BJ (cell line): ENCODE measurements around the gene BEAN1. TPM values are rescaled to one million over a fixed set of nuclear protein-coding genes. Genes with fewer than 3 reads are reported as not detected.

Source experiments
- CTCF ChIA-PET: fragments of 350-600 bp; formaldehyde crosslinking; extraction: SDS; loops from one replicate; lab custom pipeline; 2021; ENCODE audit warnings: antibody characterized with exemption, inconsistent platforms; lab: Yijun Ruan, JAX
- POLR2A ChIA-PET: fragments of 300-600 bp; sonication (Branson Sonifier 250); formaldehyde crosslinking; extraction: SDS; loops from one replicate; lab custom pipeline; 2021; ENCODE audit warnings: antibody characterized with exemption; lab: Charles Lee
- DNase-seq: peaks from one replicate; pipeline ENCODE4 v3.0.0-alpha.2; 2011; ENCODE audit warnings: low read depth
- H3K27me3 ChIP-seq: 2 replicates; pipeline ENCODE4 v1.6.0; 2011; ENCODE audit warnings: low read length; ENCODE audit not compliant: control insufficient read depth, insufficient read depth
- H3K36me3 ChIP-seq: 2 replicates; pipeline ENCODE4 v1.5.1; 2011; ENCODE audit warnings: low read length; ENCODE audit not compliant: control insufficient read depth, insufficient read depth
- H3K4me3 ChIP-seq: 2 replicates; pipeline ENCODE4 v1.5.1; 2011; ENCODE audit warnings: low read depth, mild to moderate bottlenecking, control low read depth, low read length
- CTCF ChIP-seq: IDR thresholded peaks from 2 replicates; pipeline ENCODE4 v1.5.1; 2011; ENCODE audit warnings: low read depth, mild to moderate bottlenecking, control low read depth, inconsistent platforms, low read length, moderate library complexity; ENCODE audit not compliant: insufficient read depth
- polyA plus RNA-seq: library from polyadenylated mRNA; depleted of rRNA; stranded (reverse); fragments of >200 nt; gene quantifications from 2 replicates; pipeline ENCODE4 v1.2.3, GENCODE V29; 2011

The BEAN1 gene
- polyA plus RNA-seq, 1 experiment: not detected

GRCh38 chr16:66478733-66479511 lies 51.8 kb downstream of the BEAN1 start:
- POLR2A ChIA-PET: no interaction called here
- no peak for DNase-seq

GRCh38 chr16:66479661-66480264 lies 52.7 kb downstream of the BEAN1 start:
- no peak overlapping the region for H3K4me3 ChIP-seq
- ChIA-PET CTCF (interaction anchor here (0.6 to 4.7 kb wide), 12 partner anchors 11 to 125 kb away, joined by 3 to 34 read pairs (median 4); partner anchors contain the start of gene CMTM3), POLR2A (no interaction called here)
- DNase-seq: no peak
- no peaks in the 10 kb centered on the region for H3K36me3 ChIP-seq
- peaks cover 6% of the 10 kb centered on the region; the same call in 1 of the 2 replicates for H3K27me3 ChIP-seq
- TF ChIP-seq CTCF: no peak

More at GRCh38 chr16:66478733-66479511, 51.8 kb downstream of the BEAN1 start:
- peaks cover 6% of the 10 kb centered on the region; the same call in 1 of the 2 replicates for H3K27me3 ChIP-seq
- no peaks in the 10 kb centered on the region for H3K36me3 ChIP-seq
- TF ChIP-seq CTCF: peak; percentile 91
- CTCF ChIA-PET: interaction anchor here (0.6 to 4.7 kb wide), 12 partner anchors 10 to 126 kb away, joined by 3 to 34 read pairs (median 4); partner anchors contain the start of genes CKLF and CMTM3
- H3K4me3 ChIP-seq: no peak overlapping the region

- TF ChIP-seq CTCF: no peak
- DNase-seq: no peak
- Histone ChIP-seq H3K4me3 (no peak overlapping the region), H3K36me3 (no peaks in the 10 kb centered on the region), H3K27me3 (peaks cover 2% of the 10 kb centered on the region)
- ChIA-PET POLR2A (no interaction called here), CTCF (interaction anchor here (0.6 to 4.7 kb wide), 9 partner anchors 11 to 127 kb away, joined by 3 to 34 read pairs (median 4); partner anchors contain the start of gene CMTM3)
These were observed 53.4 kb downstream of the BEAN1 start for GRCh38 chr16:66480265-66481080.

GRCh38 chr16:66481081-66481942 lies 54.2 kb downstream of the BEAN1 start:
- Histone ChIP-seq H3K36me3 (no peaks in the 10 kb centered on the region), H3K4me3 (no peak overlapping the region), H3K27me3 (peaks cover 2% of the 10 kb centered on the region)
- ChIA-PET POLR2A (no interaction called here), CTCF (interaction anchor here (0.6 to 2.1 kb wide), 6 partner anchors 30 to 126 kb away, joined by 3 to 17 read pairs (median 3); no protein-coding TSS in a partner anchor)
- DNase-seq: no peak
- TF ChIP-seq CTCF: no peak
